HG02970 (cell line): ENCODE data around the gene ADGRV1.
"Not testable (repeated sequence)": the region's sequence is repeated elsewhere in the genome, so short reads cannot be mapped to it uniquely, and the experiment has no call there.

ENCODE experiments used
- ATAC-seq: cut with Tn5 transposase; IDR thresholded peaks from one replicate; pipeline ENCODE4 v1.9.1; 2021; ENCODE audit warnings: mild to moderate bottlenecking, moderate library complexity, moderate number of reproducible peaks; ENCODE audit not compliant: unreplicated experiment, low FRiP score

The ADGRV1 gene

DNA sequence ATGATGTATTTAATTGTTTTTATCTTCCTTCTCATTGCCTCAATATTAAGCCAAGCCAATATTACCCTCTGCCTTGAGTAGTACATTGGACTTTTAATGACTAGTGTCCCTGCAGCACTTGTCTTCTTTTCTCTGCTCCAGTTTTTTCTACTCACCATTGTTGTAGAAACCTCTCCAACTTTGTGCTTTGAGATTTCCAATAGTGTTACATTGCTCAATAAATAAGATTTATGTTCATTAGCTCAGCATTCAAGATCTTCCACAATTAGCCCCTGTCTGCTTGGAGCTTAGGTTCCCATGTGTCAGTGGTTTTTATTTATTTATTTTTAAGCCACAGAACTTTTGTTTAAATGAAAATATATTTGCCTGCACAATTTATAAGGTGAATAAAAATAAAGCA lies 145.3 kb downstream of the ADGRV1 start:
- ATAC-seq, result no peak

DNA sequence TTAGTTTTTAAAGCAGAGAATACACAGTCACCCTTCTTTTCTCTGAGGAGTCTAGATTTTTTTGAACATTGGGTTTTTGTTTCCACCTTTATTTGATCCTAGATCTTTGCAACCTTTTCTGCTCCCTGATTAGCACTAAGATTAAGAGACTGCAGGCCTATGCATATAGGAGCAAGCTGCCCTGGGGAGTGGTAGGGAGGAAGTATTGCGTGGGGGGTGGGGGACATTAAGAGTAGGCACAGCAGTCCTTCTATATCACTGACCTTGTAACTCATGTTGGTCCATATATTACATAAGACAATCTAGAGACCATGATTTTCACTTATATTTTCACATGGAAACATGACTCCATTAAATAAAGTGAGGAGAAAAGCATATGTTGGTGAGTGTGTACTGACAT lies 149.1 kb downstream of the ADGRV1 start:
- ATAC-seq, result no peak

DNA sequence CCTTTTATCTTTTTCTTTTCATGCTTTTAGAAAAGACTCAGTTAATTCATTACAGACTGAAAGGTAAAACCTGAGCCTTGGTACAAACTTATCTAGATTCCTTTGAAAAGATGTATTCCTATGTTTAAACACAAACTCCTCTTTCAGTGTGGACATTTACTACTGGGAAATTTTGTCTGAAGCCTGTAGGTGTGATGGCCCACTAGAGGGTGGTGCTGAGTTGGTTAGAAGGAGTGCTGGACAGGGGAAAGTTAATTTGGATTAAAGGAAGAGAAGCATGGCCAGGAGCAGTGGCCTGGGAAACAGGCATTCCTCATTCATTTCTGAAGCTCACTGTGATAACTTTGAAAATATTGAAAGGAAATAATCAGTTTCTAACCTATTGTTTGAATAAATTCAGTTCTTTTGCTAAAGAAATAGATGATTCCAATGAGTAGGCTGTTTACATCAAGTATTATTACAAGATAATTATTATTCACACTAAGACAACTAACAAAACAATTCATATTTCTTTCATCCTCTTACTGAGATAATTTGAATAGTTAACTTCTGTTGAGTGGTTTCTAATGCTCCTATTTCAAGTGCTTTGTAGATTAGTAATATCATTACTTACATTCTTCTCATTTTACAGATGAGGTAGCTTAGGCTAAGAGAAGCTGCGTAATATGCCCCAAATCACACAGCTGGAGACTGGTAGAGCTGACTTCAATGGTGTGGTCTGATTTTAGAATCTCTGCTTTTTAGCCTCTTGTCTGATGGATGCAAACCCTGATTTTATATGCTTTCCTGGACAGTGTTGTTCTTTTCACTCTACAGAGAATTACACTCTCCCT lies 150.9 kb downstream of the ADGRV1 start:
- no peak for ATAC-seq

DNA sequence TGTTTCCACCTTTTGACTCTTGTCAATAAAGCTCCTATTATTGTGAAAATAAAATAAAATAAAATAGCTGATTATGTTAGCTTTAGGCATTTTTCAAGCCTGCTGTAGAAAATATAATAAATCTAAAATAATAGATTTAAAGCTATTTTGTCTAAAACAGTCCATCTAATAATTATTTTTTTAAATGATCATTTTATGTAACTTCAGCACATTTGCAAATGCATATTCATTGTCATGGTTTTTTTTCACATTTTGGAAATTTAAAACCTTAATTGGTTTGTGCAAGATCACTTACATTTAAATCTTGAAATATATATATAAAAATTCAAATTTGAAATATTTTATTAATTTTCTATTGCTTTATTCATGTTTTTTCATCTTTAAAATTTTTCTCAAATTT lies 159.8 kb downstream of the ADGRV1 start:
- ATAC-seq, result no peak

DNA sequence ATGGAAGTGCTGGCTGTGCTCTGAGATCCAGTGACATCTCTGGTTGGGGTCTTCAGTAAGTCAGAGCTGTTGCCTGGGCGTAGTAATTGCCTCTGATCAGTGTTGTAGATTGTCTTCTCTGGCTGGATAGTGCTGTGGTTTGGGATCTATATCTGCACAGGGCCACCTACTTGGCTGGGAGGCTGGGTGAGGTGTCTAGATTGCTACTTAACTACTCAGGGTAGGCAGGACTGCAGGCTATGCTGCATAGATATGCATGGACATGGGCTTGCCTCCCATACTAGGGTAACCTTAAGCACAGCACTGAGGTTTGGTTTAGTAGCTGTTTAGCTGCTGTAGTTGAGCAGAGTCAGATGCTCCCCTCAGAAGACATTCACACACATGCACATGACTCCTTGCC lies 181.0 kb downstream of the ADGRV1 start:
- no peak for ATAC-seq

DNA sequence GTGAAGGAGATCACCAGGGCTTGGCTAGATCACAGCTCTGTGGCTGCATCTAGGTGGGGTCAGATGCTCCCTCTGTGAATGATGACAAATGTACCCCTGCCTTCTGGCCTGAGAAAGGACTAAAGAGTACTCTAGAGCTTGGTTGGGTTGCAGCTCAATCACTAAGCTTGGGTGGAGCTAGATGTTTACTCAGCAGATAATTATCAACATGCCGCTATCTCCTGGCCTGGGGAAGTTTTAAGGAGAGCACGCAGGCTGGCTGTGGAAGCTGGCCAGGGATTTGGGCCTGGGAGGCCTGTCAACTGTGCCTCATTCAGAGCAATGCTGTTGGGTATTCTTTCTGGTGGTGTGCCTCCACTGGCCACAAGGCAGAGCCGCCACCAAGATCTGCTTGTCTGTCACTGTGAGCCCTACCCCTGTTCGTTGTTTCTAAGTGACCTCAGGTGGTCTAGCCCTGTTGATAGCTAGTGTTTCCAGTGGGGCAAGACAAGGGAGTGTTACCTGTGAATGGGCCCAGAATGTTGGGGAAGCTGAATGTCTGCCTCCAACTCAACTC lies 181.7 kb downstream of the ADGRV1 start:
- ATAC-seq, result no peak

DNA sequence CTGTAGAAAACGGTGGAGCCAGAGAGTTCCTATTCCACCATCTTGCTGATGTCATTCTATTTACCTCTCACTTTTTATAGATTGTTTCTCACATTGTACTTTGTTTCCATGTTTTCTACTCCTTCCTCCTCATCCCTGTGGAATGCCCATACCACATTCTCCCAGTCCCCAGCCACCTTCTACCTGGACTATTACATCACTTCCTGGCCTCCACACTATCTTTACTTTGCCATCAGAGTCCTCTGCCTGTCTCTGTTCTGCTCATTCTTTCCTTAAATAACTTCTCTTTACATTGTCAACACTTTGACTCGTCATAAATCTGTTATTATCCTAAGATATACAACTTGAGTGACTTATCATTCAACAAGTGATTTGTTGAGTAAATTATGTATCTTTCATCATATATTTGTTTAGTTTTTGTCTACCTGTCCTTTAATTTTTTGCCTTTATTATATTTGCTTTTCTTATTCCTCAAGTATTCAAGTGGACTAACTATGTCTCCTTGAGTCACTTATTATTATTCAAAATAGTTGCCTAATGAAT lies 182.5 kb downstream of the ADGRV1 start:
- ATAC-seq, result no peak

DNA sequence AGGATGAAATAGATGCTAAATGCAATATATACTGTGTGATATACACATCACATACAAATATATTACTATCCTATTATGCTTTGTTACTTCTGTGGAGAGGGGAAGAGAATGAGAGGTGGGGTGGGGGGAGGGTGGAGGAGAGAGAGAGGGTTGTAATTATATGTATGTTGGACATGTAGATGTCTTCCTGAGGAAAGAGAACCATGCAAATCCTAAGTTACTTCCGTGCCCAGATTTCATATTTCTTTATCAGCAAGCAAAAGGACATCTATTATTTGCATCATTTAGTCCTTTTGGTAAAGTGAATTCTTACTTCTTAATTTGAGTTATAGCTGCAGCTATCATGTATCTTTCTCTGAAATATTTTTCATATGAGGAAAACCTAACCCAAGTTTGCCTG lies 187.5 kb downstream of the ADGRV1 start:
- ATAC-seq, result no peak

DNA sequence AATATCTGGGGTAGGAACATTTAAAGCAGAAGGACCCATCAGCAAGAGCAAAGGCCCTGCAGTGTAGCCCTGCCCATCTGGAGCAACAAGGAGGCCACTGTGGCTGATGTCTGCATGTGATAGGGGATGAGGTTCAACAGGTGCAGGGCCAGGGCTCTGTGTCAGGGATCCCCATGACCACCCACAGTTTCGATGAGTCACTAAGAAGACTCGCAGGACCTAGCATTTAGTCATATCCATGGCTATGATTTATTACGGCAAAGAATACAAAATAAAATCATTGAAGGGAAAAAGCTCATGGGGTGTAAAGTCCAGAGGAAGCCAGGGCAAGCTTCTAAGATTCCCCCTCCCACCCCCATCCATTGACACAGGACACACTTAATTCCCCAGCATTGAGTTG lies 188.6 kb downstream of the ADGRV1 start:
- no peak for ATAC-seq

DNA sequence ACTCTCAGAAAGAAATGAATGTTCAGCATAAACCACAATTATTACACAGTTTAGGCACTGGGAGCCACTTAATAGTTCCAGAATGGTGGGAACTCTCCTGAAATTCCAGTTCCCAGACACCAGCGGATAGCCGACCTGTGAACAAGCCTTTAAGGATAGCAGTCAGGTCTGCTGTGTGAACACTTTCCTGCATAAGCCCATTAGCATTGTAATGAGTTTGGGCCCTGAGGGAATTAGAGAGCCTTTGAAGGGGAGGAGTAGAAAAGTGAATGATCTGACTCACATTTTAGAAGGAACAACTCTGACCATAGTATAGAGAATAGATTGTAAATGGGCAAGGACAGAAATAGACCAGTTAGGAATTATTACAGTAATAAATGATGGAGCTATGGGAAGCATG lies 189.1 kb downstream of the ADGRV1 start:
- no peak for ATAC-seq

DNA sequence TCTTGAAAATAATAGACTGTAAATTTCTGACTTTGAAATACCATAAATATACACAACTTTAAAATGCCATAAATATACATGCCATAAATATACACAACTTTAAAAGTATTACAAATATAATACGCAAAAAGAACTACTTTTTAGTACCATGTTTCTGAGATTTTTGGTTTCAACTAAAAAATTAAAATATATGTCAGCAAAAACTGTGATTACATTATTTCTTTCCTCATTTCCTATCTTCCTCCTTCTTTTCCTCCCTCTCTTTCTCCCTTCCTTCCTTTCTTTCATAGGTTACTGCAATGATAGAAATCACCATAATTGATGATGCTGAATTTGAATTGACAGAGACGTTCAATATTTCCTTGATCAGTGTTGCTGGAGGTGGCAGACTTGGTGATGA lies 200.5 kb downstream of the ADGRV1 start:
- no peak for ATAC-seq

DNA sequence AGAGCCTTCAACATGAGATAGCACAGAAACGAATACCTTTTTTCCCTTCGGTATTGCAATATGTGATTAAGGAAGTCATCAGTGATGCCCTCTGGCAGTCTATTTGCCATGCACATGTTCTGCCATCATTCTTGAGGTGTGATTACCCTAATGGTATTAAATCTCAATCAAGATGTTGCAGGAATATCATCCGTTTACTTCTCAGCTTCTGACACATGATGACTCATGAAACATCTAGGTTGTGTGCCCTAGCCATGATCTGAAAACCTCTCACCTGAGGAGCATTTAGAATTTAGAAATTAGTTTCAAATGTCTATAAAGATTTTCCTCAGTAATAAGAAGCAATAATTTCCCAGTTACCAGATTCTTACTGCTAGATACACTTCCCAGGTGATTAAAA lies 209.1 kb downstream of the ADGRV1 start:
- no peak for ATAC-seq

DNA sequence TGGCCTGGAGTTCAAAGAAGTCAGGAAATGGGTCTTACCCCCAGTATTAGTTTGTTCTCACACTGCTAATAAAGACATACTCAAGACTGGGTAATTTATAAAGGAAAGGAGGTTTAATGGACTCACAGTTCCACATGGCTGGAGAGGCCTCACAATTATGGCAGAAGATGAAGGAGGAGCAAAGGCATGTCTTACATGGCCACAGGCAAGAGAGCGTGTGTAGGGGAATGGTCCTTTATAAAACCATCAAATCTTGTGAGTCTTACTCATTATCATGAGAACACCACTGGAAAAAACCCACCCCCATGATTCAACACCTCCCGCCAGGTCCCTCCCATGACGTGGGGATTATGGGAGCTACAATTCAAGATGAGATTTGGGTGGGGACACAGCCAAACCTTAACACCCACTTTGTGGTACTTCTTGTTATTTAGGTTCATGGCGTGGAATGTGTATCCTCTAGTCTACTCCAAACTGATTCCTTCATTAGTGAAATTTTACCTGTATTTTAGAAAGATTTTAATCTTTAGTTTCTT lies 211.5 kb downstream of the ADGRV1 start:
- ATAC-seq, result not testable (repeated sequence)

DNA sequence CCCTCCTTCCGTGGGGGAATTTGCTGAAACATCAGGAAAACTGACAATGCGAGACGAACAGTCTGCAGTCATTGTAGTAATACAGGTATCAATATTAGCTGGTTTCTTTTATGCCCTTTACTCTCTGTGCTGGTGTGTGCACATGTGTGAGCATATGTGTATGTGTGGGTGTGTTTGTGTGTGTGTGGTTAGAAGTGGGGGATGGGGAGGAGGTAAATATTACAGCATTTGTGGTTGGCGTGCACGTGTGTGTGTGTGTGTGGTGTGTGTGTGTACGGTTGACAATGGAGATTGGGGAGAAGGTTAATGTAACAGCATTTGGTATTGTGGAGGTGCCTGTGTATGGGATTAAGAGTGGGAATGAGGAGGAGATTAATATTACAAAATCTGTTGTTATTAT lies 219.4 kb downstream of the ADGRV1 start:
- no peak for ATAC-seq

DNA sequence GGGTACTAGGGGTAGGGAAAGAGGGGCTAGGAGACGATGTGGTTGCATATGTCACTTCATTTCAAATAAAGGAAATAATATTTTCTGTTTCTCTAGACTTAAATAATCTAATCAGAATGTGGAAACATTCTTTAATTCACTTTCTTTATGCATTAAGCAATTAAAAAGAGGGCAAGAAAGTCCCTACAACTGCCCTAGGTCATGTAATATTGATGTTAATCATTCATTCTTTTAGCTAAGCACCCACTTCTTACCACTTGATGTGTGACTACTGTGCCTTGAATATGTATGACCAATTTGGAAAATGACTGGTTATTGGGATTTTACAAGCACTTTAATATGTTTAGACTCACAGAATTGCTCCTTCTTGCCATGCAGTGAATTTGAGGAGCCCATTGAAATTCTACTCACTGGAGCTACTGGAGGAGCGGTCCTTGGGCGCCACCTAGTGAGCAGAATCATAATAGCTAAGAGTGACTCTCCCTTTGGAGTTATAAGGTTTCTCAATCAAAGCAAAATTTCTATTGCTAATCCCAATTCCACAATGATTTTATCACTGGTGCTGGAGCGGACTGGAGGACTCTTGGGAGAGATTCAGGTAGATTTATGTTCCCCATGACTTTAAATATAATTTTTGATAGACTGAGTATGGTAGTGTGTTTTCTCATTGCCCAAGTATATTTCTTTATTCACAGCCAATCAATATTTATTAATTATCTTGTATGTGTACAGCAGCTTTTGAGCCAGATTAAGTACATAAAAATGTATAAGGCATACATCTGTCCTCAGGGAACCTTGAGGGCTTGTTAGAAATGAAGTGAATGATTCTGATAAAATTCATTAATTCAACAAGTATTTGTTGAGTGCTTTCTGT lies 225.1 kb downstream of the ADGRV1 start:
- peak; percentile 89 for ATAC-seq

DNA sequence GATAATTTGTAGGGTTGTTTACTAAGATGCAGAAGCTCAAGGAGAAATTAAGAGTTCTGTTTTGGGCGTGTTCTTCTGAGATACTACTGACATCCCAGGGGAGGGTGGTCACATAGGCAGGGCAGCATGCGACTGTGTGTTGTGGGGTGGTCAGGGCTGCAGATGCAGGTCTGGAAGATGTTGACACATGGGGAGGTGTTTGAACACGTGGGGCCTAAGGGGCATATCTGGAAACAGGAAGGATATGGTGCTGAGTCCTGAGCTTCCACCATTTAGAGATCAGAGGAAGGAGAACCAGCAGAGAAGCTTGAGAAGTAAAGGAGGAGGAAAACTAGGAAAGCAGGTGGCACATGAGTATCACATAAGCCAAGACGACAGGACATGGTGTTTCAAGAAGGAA lies 228.2 kb downstream of the ADGRV1 start:
- ATAC-seq, result no peak

DNA sequence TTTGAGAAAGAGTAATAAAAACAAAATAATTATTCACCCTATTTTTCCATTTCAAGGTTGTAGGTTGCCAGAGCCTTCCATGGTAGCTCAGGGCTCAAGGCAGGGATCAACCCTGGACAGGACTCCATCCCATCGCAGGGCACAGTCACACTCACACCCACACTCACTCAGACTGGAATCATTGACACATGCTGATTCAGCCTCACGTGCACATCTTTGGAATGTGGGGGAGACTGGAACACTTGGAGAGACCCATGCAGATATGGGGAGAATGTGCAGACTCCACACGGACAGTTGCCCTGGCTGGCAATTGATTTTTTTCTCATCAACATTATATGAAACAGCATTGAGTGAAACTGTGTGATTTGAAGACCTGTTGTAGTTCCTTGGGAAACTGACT lies 234.1 kb downstream of the ADGRV1 start:
- ATAC-seq, result no peak

DNA sequence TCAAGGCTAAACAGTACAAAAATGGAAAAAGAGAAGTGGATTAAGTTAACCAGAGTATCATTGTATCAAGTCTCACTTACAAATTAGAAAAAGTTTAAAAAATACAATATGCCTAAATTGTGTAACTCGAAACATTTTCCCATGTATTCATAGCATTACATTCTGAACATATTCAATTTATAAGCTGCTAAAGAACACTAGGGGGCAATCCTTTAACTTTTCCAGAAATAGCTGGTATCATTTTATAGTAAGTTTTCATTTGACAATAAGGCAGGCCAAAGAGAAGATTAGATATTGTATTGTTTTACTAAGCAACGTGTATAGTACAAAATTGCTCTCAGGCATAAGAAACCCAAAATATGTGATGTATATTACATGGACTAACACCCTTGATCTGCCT lies 234.6 kb downstream of the ADGRV1 start:
- no peak for ATAC-seq

DNA sequence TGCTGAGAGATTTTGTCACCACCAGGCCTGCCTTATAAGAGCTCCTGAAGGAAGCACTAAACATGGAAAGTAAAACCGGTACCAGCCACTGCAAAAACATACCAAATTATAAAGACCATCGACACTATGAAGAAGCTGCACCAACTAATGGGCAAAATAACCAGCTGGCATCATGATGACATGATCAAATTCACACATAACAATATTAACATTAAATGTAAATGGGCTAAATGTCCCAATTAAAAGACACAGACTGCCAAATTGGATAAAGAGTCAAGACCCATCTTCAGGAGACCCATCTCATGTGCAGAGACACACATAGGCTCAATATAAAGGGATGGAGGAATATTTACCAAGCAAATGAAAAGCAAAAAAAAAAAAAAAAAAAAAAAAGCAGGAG lies 238.3 kb downstream of the ADGRV1 start:
- not testable (repeated sequence) for ATAC-seq

DNA sequence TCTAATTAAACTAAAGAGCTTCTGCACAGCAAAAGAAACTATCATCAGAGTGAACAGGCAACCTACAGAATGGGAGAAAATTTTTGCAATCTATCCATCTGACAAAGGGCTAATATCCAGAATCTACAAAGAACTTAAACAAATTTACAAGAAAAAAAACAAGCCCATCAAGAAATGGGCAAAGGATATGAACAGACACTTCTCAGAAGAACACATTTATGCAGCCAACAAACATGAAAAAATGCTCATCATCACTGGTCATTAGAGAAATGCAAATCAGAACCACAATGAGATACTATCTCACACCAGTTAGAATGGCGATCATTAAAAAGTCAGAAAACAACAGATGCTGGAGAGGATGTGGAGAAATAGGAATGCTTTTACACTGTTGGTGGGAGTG lies 241.5 kb downstream of the ADGRV1 start:
- not testable (repeated sequence) for ATAC-seq

DNA sequence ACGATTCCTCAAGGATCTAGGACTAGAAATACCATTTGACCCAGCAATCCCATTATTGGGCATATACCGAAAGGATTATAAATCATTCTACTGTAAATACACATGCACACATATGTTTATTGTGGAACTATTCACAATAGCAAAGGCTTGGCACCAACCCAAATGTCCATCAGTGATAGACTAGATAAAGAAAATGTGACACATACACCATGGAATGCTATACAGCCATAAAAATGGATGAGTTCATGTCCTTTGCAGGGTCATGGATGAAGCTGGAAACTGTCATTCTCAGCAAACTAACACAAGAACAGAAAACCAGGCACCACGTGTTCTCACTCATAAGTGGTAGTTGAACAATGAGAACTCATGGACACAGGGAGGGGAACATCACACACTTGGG lies 241.9 kb downstream of the ADGRV1 start:
- not testable (repeated sequence) for ATAC-seq
